Cortex of kidney (tissue), 1 donor: ENCODE results near the gene SKAP2.

Source experiments
- DNase-seq: peaks from one replicate; lab custom pipeline; 2025; lab: John Stamatoyannopoulos, UW

Gene SKAP2

GRCh38 chr7:26696161-26696560, 168.2 kb downstream of the SKAP2 start:
- no peak for DNase-seq

DNA sequence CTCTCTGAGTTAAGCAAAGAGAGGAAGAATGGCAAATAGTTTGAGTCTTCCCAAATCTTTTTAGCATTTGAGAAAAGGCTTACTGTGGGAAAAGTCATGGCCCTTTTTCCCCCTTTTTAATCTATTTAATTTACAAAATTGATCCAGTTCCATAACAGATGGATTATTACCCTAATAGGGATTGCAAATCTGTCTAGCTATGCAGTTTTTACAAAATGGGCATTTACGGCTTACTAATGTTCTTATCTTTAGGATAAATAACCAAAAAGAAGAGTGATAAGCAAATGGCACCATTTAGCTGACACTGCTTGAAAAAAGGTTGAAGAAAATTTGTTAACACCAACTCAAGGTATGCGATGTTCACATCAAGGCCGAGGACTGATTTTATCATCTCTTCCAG, 169.7 kb downstream of the SKAP2 start:
- no peak for DNase-seq

GRCh38 chr7:26694141-26694540, 170.2 kb downstream of the SKAP2 start:
- no peak for DNase-seq

DNA sequence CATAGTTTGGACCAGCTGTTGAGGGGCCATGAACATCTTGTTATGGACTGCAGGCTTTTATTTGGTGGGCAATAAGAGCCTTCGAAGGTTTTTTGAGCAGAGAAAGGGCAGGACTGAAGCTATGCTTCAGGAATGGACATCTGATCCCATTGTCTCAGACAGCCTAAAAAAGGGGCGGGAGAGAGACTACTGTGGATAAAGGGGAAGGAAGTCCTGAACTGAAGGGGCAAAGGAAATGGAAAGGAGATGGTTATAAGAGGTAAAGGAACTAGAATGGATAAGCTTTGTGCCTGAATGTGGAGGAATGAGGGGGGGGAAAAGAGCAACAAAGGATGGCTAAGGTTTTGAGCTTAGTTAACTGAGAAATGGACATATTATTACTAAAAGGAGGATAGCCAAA, 172.5 kb downstream of the SKAP2 start:
- DNase-seq, result no peak

GRCh38 chr7:26691406-26691805, 173.0 kb downstream of the SKAP2 start:
- no peak for DNase-seq

- DNase-seq, result no peak
Measured at GRCh38 chr7:26690135-26690805, 174.1 kb downstream of the SKAP2 start.

DNA sequence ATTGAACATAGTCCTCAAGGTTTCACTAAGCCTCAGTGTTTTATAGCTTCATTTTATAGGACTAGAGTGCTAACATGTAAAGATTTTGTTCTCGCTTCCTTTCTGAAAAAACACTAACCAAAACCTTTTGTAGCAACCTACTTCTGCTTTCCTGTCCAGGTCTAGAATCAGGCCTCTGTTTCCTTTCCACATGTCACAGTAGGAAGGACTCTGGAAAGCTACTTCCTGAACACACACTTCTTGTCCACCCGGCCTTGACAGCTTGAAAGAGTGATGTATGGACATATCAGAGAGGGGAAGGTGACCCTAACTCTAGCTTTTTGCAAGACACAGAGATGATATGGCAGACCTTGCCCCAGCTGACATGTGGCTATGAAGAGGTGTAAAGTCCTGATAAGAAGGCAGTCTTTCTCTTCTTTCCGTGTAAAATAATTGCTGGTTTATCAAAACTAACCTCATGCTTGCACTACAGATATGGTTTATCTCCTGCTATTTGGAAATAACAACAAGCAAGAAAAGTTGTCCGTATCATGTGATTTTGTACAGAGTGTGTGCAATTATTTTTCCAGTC, 175.4 kb downstream of the SKAP2 start:
- no peak for DNase-seq

DNA sequence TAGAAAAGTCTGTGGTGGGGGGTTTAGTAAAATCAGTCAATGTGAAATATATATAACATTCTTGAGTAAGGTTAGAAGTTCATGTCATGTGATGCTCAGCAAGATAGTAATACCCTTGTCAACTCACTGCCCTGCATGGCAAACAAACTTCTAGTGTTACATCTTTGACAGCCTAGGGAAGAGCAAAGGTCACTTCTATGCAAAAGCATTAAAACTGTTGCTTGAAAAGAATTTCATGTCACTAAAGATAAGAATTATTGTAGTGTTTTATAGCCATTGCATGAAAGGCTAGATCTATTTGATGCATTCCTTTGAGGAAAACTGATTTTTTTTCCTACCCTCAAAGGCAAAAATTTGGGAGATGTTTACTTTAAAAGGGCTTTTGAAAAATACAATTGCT, 176.0 kb downstream of the SKAP2 start:
- no peak for DNase-seq

GRCh38 chr7:26687032-26687431, 177.4 kb downstream of the SKAP2 start:
- DNase-seq, result no peak

DNA sequence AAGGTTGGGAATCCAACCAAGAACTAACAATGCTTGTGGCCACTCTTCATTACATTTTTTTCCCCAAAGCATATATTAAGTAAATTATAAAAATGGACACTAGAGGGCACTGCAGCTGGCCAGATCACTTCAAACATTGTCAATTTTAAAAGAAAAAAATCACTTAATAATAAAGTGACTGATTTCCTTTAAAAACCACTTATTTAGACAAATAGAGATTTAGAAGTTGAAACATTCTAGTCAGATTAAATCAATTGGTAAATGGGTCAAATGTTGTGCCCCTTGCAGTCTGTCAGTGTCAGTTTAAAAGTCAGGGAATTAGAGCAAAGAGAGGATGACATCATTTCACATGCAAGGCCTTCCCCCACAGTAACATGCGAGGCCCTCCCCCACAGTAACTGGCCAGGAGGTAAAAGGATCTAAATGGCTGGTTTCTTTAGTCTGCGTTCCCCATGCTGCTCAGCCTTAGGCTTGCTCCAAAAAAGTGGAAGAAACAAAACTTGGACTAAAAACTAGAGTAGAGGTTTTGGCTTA, 177.9 kb downstream of the SKAP2 start:
- DNase-seq, result no peak

DNA sequence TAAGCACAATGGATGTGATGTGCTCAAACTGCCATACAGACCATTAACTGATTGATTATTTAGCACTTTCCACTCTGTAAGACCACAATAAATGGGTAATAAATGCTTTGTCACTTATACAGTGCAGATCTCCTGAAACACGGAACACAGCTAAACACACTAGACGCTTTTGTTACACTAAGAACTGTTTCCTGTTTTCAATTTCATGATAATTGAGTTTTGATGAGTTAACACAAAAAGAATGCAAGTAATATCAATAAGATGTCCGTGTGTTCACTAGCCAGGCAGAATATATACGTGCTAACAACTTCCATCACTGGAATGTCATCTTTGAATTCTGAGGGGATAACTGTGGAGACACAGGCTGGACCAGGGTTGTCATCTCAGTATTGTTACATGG, 178.8 kb downstream of the SKAP2 start:
- no peak for DNase-seq

DNA sequence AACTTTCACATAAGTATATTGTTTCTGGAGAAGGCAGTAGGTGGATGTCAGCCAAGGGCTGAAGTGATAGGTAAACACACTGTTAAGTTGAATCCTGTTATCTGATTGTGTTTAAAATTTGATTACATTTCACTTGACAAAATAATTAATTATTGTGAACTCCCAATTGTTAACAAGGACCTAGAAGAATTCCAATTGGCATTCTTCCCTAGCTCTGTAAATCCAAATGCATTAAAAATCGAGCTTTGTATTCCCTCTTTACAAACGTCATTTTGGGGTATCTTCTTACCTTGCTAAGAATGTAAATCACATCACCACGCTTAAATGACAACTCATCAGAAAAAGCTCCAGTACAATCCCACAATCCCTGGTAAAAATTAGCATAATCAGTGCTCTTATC, 179.9 kb downstream of the SKAP2 start:
- DNase-seq, result no peak

DNA sequence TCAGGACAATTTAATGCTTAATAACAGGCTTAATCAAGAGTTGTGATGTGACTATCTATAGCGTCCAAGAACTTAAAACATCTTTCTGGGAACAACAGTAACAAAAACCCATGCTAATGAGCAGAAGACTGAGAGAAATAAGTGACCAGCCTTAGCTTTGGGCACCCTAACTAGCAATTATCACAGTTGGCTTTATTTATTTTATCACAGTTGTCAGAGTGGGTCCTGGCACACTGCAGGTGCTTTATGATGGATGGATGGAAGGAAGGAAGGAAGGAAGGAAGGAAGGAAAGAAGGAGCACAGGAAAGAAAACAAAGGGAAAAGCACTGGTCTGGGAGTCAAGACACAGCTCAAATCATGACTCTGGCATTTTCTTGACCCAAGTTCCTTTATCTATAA, 181.1 kb downstream of the SKAP2 start:
- no peak for DNase-seq

- no peak for DNase-seq
Measured at GRCh38 chr7:26681819-26682418, 182.5 kb downstream of the SKAP2 start.

DNA sequence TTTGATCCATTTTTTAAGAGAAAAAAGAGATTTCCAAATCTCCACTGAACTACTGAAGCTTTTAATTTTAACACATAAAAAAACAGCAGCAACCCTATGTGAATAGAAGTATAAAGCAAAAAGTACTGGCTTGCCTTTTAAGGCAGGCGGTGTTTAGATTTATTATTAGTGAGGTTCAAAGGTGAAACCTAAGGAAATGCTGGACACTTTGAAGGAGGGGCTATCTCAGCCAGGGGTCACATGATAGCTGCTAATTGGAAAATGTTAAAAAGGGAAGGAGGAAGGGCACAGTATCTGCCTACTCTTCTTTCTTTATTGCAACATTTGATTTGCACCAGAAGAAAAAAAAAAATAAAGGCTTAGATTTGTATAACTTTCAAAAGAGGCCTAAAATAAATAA, 183.8 kb downstream of the SKAP2 start:
- DNase-seq, result no peak

DNA sequence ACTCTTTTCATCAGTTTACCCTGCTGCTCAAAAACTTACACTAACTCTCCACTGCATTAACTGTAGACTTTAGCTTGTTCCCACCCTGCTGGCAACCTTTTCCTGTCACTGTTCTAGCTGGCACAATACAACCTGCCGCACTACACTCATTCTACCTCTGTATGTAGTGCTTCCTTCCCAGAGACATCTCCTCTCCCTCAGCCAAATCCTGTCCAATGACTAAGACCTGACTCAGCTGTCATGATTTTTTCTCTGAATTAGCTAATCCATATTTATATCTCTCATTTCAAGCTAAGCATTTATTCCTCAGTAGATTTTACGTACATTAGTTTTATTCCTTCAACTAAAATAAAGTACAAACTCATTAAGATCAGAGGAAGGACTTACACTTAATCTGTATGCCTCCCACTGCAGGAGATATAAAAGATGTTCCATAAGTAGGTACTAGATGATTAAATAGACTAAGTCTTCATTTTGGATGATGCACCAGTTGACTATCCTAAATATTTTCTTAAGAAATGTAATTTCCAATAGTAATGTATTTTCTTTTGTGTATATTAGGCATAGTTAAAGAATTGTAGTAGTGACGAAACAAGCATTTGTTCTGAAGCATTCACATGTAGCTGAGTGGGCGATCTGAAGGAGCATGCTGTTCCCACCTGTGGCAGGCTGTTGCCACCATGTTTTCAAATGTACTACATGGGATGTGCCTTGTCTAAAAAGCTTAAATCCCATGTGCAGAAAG, 189.1 kb downstream of the SKAP2 start:
- DNase-seq, result no peak

DNA sequence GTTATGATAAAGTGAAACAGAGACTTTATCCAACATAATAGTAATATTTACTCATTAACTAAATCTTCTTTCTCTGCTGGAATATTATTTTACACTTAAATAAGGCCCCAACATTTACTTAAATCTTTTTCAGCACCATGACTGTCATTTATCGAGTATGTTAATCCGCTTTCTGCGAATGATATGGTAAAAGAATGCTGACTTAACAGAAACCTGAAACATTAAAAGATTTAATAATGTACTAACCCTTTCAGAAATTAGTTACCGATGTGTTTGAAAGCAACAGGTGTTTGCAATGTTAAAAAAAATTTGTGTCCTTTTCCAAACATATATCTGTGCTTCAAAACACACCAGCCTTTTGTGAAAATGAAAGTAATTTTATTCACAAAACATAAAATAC, 190.5 kb downstream of the SKAP2 start:
- DNase-seq, result no peak

DNA sequence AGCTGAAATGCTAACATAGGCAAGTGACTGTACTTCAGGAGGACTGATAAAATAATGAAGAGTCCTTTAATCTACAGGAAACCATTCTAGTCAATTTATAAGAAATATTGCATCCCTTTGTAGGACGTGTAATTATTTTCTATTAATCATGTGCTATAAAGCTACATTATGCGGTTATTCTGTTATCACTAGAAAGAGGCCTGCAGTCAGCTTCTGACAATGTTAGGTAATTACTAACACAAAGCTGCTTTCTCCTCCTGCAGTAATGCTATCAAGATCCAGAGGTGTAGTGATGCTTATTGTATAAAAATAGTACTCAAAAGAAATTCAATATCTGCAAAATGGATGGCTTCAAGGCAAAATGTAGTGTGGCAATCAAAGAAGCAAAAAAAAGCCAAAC, 191.1 kb downstream of the SKAP2 start:
- no peak for DNase-seq

GRCh38 chr7:26670841-26671240, 193.5 kb downstream of the SKAP2 start:
- DNase-seq, result no peak

- no peak for DNase-seq
Measured at GRCh38 chr7:26670290-26670689, 194.1 kb downstream of the SKAP2 start.

DNA sequence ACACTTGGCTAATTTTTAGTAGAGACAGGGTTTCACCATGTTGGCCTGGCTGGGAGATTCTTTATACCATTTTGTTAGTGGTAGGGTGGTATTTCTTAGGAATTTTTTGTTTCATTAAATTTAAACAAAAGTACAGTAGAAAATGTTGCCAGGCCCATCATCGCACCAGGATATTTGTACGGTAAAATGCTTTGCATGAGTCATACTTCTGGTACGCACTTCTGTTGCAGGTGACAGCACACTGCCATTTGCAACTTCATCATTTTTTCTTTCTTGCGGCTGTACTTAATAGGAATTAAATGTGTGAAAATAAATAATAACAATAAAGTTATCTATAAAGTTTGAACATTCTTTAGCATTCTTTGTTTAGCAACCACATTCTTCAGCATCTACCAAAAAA, 195.6 kb downstream of the SKAP2 start:
- DNase-seq, result no peak

DNA sequence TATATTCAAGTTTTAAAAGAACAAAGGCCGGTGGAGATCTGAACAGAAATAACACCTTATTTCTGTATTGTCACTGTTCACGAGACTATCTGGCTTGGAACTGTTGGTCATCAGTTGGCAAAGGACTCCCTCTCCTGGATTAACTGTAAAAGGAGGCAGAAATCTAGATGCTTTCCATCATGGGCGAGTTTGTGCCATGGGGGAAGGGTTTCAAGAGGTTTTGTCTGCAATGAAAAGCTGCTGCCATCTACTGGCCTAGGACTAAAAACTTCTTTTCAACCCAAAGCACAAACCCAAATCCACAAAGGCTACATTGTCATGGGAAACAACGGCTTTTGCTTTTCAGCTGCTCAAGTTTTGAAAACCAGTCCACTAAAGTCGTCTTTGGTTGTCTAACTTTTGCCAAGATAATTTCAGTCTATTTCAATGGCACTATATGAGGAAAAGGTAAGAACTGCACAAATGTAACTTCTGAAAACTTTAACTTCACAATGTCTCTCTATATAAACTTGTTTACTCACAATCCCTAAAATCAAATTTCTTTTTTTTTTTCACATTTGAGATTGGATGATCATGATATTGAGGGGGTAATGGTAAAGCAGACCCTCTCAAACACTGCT, 196.8 kb downstream of the SKAP2 start:
- DNase-seq, result no peak
